ENCODE results near the gene FCN3.
"Not testable (repeated sequence)": the region's sequence is repeated elsewhere in the genome, so short reads cannot be mapped to it uniquely, and the experiment has no call there.

The FCN3 gene

GRCh38 chr1:27399251-27400025, 24.8 kb upstream of the FCN3 start:
- DNase-seq (ENCODE audit: low spot score) = no peak

GRCh38 chr1:27398405-27399149, 24.0 kb upstream of the FCN3 start:
- no peak for DNase-seq (ENCODE audit: low spot score)

- no peak for DNase-seq (ENCODE audit: low spot score)
Measured at GRCh38 chr1:27397749-27398148, 23.1 kb upstream of the FCN3 start.

- DNase-seq (ENCODE audit: low spot score) = no peak
Measured at GRCh38 chr1:27397110-27397509, 22.5 kb upstream of the FCN3 start.

GRCh38 chr1:27395441-27396195, 21.0 kb upstream of the FCN3 start:
- DNase-seq (ENCODE audit: low spot score) = no peak

- DNase-seq (ENCODE audit: low spot score) = no peak
Measured at GRCh38 chr1:27394925-27395324, 20.3 kb upstream of the FCN3 start.

- no peak for DNase-seq (ENCODE audit: low spot score)
Measured at GRCh38 chr1:27394282-27394658, 19.6 kb upstream of the FCN3 start.

- no peak for DNase-seq (ENCODE audit: low spot score)
Measured at GRCh38 chr1:27393641-27394281, 19.1 kb upstream of the FCN3 start.

GRCh38 chr1:27392778-27393635, 18.4 kb upstream of the FCN3 start:
- no peak for DNase-seq (ENCODE audit: low spot score)

- peak; percentile 92 for DNase-seq (ENCODE audit: low spot score)
Measured at GRCh38 chr1:27392096-27392777, 17.6 kb upstream of the FCN3 start, which contains the start of gene GPR3. Gene GPR3 (plus strand): TSS chr1:27392622. CDS start chr1:27393799, 1,177 bp downstream.

- DNase-seq (ENCODE audit: low spot score) = no peak
Measured at GRCh38 chr1:27391511-27392095, 17.0 kb upstream of the FCN3 start.

- DNase-seq (ENCODE audit: low spot score) = no peak
Measured at GRCh38 chr1:27388337-27389005, 13.8 kb upstream of the FCN3 start.

- DNase-seq (ENCODE audit: low spot score) = not testable (repeated sequence)
Measured at GRCh38 chr1:27384797-27385196, 10.2 kb upstream of the FCN3 start.

GRCh38 chr1:27383661-27384060, 9.0 kb upstream of the FCN3 start:
- DNase-seq (ENCODE audit: low spot score) = no peak

GRCh38 chr1:27383039-27383605, 8.5 kb upstream of the FCN3 start, which contains the start of gene CD164L2:
Gene CD164L2 (minus strand): TSS chr1:27383333. CDS start chr1:27383239, 94 bp downstream.
- DNase-seq (ENCODE audit: low spot score) = no peak

GRCh38 chr1:27381969-27382762, 7.5 kb upstream of the FCN3 start:
- DNase-seq (ENCODE audit: low spot score) = no peak

GRCh38 chr1:27380766-27381733, 6.4 kb upstream of the FCN3 start:
- DNase-seq (ENCODE audit: low spot score) = no peak
